Pons (tissue), 1 donor: Measurements from ENCODE around the gene IGF2BP3.
"Not testable (repeated sequence)": the region's sequence is repeated elsewhere in the genome, so short reads cannot be mapped to it uniquely, and the experiment has no call there.

Experiments
- DNase-seq: peaks from one replicate; pipeline ENCODE4 v3.0.0-alpha.2; 2016; ENCODE audit warnings: low spot score

The IGF2BP3 gene

DNA sequence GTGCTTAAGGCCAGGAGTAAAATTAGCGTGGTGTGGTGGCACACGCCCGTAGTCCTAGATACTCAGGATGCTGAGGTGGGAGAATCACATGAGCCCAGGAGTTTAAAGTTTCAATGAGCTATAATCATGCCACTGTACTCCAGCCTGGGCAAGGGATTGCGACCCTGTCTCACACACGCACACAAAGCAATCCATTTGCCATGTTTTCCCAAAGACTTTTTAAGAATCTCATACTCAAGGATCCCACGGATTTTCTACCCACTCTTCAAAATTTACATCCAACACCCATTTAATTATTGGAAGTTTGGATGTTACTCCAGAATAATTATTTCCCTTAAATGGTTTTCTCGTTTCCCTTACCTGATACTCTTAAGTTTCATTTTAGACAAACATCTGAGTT is 47.9 kb downstream of the IGF2BP3 start:
- DNase-seq: no peak

DNA sequence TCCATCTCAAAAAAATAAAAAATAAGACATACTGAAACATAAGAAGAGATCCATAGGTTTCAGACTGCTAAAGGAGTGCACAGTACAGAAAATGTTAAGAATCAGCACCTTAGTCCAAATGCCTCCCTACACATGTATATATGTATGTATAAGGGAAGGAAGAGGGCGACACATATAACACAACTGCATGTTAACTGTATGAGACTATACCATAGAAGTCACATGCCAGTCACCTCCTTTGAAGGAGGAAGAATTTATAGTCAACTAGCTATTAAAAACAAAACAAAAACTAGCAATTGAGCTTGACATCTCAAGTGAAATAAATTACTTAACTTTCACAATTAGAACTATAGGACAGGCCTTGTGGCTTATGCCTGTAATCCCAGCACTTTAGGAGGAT is 50.4 kb downstream of the IGF2BP3 start:
- no peak for DNase-seq

DNA sequence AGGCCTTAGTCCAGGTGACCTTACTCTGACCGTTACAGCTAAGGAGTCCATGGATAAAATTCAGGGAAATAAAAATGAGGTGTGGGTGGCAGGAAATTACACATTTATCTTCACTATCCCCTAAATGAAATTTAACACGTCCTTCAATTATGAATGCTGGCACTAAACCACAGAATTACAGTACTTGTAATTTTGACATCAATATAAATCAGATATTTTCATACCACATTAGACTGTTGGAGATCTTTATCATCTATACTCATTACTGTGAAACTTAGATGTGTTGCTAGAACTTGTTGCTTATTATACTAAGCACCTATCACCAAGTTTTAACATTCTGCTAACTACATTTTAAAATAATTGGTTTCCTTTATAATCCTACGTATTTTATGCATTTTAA is 51.1 kb downstream of the IGF2BP3 start:
- no peak for DNase-seq

DNA sequence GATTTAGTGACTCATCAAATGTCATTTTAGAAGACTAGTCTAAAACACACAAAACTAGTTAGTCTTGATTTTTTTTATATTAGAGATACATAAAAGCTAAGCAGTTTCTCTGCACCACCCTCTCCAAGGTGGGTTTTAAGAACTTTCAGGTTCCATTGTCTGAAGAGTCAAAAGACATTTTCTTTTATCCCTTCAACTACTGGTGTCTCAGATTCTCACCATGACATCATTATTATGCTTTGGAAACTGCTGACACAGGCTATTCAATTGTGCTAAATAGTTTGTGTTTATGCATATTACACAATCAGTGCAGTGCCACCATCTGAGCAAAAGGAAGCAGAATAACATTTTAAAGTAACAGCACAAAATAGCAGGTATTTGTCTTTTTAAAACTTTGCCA is 52.2 kb downstream of the IGF2BP3 start:
- DNase-seq: no peak

DNA sequence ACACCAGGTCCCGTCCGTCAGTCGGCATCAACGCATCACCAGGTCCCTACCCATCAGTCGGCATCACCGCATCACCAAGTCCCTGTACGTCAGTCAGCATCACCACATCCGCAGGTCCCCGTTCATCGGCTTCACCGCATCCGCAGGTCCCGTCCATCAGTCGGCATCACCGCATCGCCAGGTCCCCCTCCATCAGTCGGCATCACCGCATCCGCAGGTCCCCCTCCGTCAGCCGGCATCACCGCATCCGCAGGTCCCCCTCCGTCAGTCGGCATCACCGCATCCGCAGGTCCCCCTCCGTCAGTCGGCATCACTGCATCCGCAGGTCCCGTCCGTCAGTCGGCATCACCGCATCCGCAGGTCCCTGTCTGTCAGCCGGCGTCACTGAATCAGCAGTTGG is 55.1 kb downstream of the IGF2BP3 start:
- DNase-seq: no peak

DNA sequence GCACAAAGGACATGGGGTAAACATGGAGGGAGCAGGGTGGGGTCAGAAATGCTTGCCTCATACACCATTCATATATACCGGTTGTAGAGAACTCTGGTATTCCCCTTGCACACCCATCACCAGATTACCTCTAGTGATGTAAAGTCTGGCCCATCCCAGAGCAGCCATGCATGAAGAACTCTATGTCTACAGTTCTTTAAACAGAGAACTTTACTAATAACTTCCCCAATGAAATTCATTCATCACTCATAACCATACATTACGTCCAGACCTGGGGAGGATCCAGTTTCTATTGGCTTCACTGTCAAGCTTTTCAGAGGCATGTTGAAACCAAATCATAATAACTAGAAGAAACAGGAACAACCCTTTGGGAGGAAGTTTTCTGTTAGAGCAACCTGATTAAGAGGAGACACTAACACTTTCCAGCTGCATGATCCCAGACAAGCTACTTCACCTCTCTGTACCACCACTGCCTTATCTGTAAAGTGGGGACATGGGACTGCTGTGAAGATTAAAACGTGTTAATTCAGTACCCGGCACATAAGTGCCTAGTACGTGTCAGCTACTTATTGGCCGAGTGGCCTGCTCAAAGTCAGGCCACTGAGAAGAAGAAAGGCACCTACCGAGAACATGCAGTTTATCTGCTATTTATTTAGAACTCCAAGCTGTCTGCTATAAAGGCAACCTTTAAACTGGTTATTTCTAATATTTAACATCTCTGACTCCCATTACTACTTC is 59.7 kb downstream of the IGF2BP3 start:
- DNase-seq: no peak

DNA sequence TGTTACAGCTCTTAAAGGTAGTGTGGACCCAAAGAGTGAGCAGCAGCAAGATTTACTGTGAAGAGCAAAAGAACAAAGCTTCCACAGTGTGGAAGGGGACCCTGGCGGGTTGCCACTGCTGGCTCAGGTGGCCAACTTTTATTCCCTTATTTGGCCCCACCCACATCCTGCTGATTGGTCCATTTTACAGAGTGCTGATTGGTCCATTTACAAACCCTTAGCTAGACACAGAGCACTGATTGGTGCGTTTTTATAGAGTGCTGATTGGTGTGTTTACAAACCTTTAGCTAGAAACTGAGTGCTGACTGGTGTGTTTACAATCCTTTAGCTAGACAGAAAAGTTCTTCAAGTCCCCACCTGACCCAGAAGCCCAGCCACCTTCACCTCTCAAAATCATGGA is 63.7 kb downstream of the IGF2BP3 start:
- DNase-seq: not testable (repeated sequence)

DNA sequence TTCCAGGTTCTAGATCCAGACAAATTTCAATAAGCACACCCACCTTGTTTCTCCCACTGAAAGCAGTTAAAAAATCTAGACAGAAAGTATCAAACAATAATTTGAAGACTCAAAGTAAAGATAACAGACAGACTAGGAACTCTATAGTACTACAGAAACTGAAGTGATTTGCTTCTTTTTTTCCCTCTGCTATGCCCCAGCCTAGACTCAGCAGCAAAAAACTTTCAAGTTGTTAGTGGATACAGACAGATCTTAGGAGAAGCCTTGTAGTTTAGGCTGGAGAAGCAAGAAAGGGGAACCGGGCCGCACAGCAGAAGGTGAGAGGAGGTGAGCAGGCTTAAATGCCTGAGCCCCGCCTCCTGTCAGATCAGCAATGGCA is 65.1 kb downstream of the IGF2BP3 start:
- DNase-seq: no peak

DNA sequence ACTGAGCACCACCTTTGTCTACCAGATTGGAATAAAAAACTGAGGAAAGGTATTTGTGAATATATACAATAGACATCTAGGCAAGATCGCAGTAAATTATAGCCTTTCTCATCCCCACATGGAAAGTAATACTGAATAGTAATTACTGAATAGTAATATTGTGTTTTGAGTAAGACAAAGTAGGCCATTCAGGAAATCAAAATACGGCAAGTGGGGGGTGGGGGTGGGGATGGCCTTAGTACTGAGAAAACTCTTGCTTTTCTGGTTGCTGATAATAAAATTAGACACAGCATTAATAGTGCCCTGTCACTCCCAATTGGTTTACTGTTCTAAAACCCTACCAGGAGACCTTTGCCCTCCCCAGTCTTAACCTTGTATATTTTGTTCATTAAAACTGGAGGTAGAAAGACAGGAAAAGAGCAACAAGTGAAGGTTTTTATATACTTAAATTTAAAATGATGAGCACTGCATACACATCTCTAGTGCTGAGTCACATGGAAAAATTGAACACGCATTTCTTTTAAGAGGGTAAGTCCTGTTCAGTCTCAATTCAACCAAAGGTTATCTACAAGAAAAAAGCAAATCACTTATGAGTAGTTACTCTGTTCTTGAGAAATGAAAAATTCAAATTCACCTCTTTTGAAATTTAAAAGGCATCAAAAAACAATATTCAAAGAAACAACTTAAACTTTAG is 65.6 kb downstream of the IGF2BP3 start:
- peak; percentile 26 for DNase-seq

DNA sequence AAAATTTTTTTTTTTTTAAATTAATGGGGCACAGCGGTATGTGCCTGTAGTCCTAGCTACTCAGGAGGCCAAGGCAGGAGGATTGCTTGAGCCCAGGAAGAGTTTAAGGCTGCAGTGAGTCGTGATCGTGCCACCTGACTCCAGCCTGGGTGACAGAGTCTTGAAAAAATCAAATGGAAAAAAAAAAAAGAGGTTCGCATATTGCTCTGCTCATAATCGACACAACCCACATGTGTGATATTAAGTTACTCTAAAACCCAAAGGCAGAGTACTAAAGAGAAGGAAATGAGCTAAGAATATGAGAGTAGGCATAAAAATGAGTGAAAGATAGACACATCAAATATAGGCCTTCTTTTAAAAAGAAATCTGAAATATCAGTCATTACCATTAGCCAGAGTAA is 66.3 kb downstream of the IGF2BP3 start:
- DNase-seq: no peak

DNA sequence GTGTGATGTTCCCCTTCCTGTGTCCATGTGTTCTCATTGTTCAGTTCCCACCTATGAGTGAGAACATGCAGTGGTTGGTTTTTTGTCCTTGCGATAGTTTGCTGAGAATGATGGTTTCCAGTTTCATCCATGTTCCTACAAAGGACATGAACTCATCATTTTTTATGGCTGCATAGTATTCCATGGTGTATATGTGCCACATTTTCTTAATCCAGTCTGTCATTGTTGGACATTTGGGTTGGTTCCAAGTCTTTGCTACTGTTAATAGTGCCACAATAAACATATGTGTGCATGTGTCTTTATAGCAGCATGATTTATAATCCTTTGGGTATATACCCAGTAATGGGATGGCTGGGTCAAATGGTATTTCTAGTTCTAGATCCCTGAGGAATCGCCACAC is 72.2 kb downstream of the IGF2BP3 start:
- not testable (repeated sequence) for DNase-seq

DNA sequence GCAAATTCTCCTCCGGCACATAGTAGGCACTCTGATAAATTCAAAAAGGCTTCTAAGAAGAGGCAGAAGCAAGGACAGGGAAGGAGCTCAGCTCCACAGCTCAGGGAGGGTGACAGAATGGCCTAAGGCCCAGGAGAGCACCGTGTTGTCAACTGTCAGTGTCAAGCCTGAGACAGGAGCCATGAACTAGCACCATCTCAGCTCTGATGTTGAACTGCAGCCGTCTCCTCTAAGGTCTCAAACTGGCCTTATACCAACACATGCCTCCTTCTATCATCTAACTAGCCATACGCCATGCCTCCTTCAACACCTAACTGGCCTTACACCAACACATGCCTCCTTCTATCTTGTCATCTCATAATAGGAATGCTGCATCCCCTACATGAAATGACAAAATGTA is 73.0 kb downstream of the IGF2BP3 start:
- DNase-seq: no peak

DNA sequence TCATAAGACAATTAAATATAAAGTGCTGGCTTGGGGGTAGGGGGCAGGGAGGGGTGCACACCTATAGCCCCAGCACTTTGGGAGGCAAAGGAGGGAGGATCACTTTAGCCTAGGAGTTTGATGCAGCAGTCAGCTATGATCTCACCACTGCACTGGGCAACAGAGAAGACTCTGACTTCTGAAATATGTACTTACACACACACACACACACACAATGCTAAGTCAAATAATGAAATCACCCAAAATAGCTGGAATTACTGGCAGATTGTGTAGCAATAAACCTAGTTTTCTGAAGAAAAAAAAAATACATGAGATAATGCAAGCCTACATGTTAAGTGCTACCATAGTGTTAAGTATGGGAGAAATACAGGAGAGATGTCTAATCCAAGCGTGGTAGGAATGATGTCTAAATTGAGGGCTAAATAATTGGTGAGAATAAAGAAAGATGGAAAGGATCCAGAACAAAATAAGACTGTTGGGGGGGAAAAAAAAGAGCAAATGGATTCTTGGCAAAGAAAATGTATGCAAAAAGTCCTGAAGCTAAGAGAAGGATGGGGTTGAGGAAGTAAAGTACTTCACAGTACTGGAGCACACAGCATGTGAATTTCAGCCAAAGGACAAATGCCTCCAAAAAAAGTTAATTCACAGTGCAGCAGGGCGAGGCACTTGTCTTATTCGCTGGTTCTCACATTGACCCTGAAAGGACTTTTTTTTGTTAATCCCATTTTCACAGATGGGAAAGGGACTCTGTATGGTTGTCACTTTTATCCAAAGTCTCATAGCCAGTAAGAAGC is 73.9 kb downstream of the IGF2BP3 start:
- DNase-seq: no peak

DNA sequence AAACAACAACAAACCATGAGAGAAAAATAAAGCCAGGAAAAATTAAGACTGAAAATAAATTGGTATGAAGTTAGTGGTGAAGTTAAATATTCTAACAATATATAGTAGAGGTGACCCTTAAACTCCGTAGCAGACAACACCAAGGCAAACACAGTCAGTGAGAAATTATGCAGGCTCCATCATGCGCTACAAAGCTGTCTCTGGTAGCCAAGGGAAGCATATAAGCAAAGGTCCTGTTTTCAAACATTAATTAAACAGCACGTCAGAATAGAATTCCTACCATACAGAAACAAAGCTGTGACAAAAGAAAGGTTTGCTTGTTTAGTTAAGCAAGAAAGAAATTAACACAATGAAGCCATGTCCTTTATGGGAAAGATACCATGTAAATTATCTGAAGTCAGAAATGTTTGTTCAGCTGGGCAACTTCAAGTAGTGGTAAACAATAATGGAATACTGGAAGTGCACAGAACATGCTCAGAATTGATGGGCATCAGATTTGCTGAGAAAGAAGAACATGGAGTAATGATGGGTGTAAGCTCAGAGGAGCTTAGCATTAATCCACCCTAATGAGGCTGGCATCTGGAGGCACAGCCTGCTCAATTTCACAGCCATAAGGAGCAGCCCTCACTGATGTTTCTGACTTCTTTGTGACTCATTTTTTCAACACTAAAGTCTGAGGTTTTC is 75.7 kb downstream of the IGF2BP3 start:
- DNase-seq: no peak

DNA sequence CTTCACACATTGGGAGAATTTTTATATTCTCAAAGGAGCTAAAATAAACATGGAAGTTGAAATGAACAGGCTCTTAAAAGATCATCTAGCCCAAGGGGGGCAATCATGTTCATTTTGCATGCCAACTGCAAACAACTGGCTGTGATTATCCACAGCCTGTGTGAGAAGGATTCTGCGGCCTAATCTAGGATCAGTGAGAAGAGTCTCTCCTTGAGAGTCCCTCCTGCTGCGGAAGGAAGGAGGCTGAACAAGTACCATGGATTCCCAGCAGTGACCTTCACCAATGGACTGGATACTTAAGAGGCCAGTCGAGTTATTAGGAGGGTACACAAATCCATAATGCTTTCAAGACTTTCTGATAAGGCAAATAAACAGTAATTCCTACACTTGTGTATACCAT is 76.7 kb downstream of the IGF2BP3 start:
- no peak for DNase-seq

DNA sequence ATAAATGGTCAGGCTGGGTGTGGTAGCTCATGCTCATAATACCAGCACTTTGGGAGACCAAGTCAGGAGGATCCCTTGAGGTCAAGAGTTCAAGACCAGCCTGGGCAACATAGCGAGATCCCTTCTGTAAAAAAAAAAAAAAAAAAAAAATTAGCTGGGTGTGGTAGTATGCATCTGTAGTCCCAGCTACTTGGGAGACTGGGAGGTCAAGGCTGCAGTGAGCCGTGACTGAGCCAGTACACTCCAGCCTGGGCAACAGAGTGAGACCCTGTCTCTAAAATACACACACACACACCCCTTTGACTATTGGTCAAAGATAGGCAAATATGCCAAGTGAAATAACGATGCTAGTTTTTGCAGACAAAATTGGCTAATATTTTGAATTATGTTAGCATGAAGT is 80.6 kb downstream of the IGF2BP3 start:
- no peak for DNase-seq

DNA sequence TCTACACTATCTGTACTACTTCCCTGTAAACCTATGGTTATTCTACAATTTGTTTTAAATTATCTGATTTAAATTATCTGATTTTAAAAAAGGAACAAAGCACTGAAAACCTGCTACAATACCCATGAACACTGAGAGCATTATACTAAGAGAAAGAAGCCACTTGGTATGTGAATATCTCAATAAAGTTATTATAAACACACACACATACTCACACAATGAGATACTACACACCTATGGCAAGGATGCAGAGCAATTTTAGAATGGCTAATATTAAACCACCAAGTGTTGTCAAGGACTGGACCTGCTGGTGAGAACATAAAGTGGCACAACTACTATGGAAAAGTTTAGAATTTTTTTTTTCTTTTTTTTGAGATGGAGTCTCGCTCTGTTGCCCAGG is 82.7 kb downstream of the IGF2BP3 start:
- no peak for DNase-seq

DNA sequence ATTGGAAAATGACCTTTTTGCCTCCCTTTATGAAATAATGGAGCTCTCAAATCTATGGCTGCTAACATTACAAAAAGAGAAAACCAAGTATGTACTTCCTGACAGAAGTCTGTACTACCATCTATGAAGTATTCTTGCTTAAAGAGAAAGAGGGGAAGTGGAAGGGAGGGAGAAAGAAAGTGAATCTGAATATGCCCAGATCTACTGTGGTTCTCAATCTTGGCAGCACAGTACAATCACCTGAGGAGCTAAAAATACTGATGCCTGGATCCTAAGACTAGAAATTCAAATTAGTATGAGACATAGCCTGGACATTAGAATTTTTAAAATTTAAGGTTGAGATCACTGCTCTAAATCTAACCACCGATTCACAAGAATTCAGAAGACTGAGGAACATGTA is 85.2 kb downstream of the IGF2BP3 start:
- DNase-seq: no peak

DNA sequence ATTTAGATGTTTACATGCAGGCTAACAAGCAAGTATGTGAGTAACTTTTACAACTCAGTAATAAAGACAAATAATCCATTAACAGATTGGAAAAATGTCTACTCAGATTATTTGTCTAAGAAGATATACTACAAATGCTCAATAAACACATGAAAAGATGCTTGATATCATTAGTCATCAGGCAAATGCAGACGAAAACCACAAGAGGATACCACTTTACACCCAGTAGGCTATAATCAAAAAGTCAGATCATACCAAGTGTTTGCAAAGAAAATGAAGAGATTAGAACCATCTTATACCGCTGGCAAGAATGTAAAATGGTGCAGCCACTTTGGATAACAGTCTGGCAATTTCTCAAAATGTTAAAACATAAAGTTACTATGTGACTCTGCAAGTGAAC is 87.1 kb downstream of the IGF2BP3 start:
- no peak for DNase-seq

DNA sequence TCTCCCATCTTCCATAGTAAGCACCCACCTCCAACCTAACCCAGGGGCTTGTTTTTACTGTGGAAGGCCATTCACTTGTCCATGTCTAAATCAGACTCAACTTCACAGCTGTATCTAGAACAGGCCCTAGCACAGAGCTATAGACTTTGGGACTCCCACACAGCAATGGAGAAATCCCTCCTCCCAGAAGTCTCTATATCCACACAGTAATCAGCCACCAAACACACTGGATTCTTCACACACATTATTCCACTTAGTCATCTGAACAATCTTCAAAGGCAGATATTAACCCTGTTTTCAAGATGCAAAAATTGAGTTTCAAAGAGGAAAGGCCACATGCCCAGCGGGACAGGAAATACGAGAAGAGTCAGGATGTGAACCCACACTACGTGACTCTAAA is 89.3 kb downstream of the IGF2BP3 start:
- no peak for DNase-seq

DNA sequence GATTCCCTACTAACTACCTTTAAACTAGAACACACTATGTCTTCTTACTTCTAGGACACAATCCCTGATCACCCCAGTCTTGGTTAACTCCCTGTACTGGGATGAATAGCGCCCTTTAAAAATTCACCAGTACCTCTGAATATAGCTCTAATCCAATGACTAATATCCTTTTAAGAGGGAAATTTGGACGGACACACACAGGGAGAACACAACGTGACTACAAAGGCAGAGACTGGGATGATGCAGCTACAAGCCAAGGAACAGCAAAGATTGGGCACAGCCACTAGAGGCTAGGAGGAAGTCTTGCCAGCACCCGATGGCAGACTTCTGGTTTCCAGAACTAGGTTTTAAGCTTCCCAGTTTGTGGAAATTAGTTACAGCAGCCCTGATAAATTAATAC is 89.7 kb downstream of the IGF2BP3 start:
- DNase-seq: no peak

DNA sequence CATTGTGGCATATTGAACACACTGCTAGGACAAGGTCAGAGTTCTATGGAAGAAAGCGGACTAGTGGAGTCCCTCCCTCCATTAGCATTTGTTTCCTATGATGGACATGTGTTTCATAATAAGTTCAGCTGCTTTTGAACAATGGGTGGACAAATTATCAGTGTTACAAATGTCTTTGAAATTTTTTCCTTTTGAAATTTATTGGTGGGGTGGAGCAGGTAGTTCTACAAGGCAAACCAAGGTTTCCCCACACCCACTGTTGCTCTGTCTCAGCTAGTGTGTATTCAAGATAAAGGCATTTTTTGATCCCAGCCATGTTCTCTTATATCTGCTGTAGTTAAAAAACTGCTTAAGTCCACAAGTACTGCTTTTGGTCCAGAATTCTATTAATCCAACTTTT is 91.3 kb downstream of the IGF2BP3 start:
- DNase-seq: no peak

DNA sequence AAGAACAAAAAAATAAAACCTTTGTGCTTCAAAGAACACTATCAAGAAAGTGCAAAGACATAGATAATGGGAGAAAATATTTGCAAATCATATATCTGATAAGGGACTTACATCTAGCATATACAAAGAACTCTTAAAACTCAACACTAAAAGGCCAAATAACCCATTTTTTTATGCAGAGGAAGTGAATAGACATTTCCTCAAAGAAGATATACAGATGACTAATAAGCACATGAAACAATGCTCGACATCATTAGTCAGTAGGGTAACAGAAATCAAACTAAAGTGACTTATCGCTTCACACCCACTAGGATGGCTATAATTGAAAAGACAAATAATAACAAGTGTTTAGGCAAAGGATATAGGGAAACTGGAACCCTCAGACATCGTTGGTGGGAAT is 93.2 kb downstream of the IGF2BP3 start:
- DNase-seq: no peak
